ENCODE measurements around the gene RNF220.

DNA sequence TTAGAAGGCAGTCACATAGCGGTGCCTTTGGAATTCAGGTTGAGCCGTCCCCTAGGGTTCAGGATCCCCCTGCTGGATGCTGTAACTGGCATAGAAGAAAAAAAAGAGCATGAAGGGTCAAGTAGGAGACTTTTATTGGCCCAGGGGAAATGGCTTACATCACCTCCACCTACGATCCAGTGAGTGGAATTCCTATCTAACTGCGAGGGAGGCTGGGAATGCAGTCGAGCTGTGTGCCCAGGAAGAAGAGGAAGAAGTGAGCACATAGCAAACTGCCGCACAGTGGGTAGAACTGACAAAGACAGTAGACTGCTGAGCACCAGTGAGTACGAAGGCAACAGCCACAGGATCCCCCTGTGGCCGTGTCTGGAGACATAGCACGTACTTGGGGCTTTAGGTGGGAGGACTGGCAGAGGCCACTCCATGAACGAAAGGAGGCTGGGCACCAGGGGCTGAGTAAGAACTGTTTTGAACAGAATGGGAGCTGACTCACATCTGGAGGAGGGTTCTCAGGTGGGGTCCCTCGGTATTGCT lies 79.2 kb downstream of the RNF220 start:
- TF ChIP-seq, protein P1, sequence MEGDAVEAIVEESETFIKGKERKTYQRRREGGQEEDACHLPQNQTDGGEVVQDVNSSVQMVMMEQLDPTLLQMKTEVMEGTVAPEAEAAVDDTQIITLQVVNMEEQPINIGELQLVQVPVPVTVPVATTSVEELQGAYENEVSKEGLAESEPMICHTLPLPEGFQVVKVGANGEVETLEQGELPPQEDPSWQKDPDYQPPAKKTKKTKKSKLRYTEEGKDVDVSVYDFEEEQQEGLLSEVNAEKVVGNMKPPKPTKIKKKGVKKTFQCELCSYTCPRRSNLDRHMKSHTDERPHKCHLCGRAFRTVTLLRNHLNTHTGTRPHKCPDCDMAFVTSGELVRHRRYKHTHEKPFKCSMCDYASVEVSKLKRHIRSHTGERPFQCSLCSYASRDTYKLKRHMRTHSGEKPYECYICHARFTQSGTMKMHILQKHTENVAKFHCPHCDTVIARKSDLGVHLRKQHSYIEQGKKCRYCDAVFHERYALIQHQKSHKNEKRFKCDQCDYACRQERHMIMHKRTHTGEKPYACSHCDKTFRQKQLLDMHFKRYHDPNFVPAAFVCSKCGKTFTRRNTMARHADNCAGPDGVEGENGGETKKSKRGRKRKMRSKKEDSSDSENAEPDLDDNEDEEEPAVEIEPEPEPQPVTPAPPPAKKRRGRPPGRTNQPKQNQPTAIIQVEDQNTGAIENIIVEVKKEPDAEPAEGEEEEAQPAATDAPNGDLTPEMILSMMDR (IDR thresholded peaks at IDR 0.05), result no peak
- no peak for TF ChIP-seq POLR2AphosphoS5 (IDR thresholded peaks at IDR 0.05)
